ENCODE measurements around the gene TNRC6A. TPM values are rescaled to one million over a fixed set of nuclear protein-coding genes. Genes with fewer than 3 reads are reported as not detected.
"Not testable (repeated sequence)": the region's sequence is repeated elsewhere in the genome, so short reads cannot be mapped to it uniquely, and the experiment has no call there.

TNRC6A gene
- total RNA-seq, 1 experiment from 2014 or later, result 72.4 TPM

DNA sequence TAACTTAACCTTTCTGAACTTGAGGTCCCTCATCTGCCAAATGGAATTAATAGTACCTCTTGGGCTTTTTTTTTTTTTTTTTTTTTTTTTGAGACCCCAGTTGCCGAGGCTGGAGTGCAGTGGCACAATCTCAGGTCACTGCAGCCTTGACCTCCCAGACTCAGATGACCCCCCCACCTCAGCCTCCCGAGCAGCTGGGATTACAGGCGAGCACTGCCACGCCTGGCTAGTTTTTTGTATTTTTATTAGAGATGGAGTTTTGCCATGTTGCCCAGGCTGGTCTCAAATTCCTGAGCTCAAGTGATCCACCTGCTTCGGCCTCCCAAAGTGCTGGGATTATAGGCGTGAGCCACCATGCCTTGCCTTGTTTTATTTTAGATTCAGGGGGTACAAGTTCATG is 83.4 kb downstream of the TNRC6A start:
- not testable (repeated sequence) for H3K79me2 ChIP-seq (ENCODE audit: low read length); H3K9ac ChIP-seq (ENCODE audit: low read length); H4K20me1 ChIP-seq (ENCODE audit: insufficient read depth, low read depth, low read length); H3K4me2 ChIP-seq (ENCODE audit: low read depth, low read length, poor library complexity, severe bottlenecking); H3K9me2 ChIP-seq (replicated peaks; ENCODE audit: insufficient read depth, low read length); H3K9me3 ChIP-seq (ENCODE audit: low read length); H3K27me3 ChIP-seq (ENCODE audit: low read length); DNase-seq; H3K27ac ChIP-seq (ENCODE audit: low read length); H3K4me1 ChIP-seq (ENCODE audit: low read length); H3K4me3 ChIP-seq (ENCODE audit: low read length); H2AFZ ChIP-seq (ENCODE audit: low read length)
- H3K36me3 ChIP-seq (ENCODE audit: insufficient read depth, low read length), result peaks cover 66% of the 10 kb centered on the region

DNA sequence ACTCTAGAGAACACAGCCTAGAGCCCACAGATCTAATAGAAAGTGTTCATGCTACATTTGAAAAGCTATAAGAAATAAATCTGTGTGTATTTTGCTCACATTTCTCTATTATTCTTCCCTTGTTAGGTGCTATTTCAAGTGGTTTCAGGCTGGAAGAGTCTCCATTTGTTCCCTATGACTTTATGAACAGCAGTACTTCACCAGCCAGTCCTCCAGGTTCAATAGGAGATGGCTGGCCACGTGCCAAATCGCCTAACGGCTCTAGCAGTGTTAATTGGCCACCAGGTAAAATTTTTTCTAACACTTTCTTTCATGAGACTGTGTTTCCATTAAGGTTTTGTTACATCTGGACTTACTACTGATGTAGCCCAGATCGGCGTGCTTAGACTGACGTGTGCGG is 85.6 kb downstream of the TNRC6A start:
- Histone ChIP-seq H3K4me1 (ENCODE audit: low read length) (no peaks in the 10 kb centered on the region), H3K79me2 (ENCODE audit: low read length) (peaks cover 3% of the 10 kb centered on the region; the same call in 1 of the 2 replicates), H3K27me3 (ENCODE audit: low read length) (no peaks in the 10 kb centered on the region), H3K4me3 (ENCODE audit: low read length) (no peak overlapping the region), H4K20me1 (ENCODE audit: insufficient read depth, low read depth, low read length) (no peaks in the 10 kb centered on the region), H3K27ac (ENCODE audit: low read length) (no peak overlapping the region), H2AFZ (ENCODE audit: low read length) (no peak overlapping the region), H3K4me2 (ENCODE audit: low read depth, low read length, poor library complexity, severe bottlenecking) (no peak overlapping the region), H3K9ac (ENCODE audit: low read length) (no peak overlapping the region), H3K36me3 (ENCODE audit: insufficient read depth, low read length) (peaks cover 50% of the 10 kb centered on the region), H3K9me3 (ENCODE audit: low read length) (no peaks in the 10 kb centered on the region), H3K9me2 (replicated peaks; ENCODE audit: insufficient read depth, low read length) (no peaks in the 10 kb centered on the region)
- no peak for DNase-seq

DNA sequence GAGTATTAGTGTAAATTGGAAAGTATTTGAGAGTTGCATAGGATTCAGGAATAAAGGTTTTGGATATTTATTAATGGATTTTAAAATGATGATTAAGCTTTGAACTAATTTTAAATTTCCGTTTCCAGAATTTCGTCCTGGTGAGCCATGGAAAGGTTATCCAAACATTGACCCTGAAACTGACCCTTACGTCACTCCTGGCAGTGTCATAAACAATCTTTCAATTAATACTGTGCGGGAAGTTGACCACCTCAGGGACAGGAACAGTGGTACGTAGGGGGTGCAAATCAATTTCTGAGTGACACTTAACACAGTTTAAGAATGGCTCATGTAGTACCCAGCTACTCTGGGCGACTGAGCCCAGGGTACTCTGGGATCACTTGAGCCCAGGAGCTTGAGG is 87.2 kb downstream of the TNRC6A start:
- H3K9ac ChIP-seq (ENCODE audit: low read length), result no peak overlapping the region
- H3K4me3 ChIP-seq (ENCODE audit: low read length), result no peak overlapping the region
- H4K20me1 ChIP-seq (ENCODE audit: insufficient read depth, low read depth, low read length), result no peaks in the 10 kb centered on the region
- DNase-seq, result no peak
- H3K79me2 ChIP-seq (ENCODE audit: low read length), result peaks cover 3% of the 10 kb centered on the region; the same call in 1 of the 2 replicates
- H3K36me3 ChIP-seq (ENCODE audit: insufficient read depth, low read length), result peaks cover 48% of the 10 kb centered on the region
- H3K27ac ChIP-seq (ENCODE audit: low read length), result no peak overlapping the region
- no peaks in the 10 kb centered on the region for H3K4me1 ChIP-seq (ENCODE audit: low read length)
- no peak overlapping the region for H3K4me2 ChIP-seq (ENCODE audit: low read depth, low read length, poor library complexity, severe bottlenecking)
- no peaks in the 10 kb centered on the region for H3K27me3 ChIP-seq (ENCODE audit: low read length)
- no peaks in the 10 kb centered on the region for H3K9me3 ChIP-seq (ENCODE audit: low read length)
- no peak overlapping the region for H2AFZ ChIP-seq (ENCODE audit: low read length)
- no peaks in the 10 kb centered on the region for H3K9me2 ChIP-seq (replicated peaks; ENCODE audit: insufficient read depth, low read length)

DNA sequence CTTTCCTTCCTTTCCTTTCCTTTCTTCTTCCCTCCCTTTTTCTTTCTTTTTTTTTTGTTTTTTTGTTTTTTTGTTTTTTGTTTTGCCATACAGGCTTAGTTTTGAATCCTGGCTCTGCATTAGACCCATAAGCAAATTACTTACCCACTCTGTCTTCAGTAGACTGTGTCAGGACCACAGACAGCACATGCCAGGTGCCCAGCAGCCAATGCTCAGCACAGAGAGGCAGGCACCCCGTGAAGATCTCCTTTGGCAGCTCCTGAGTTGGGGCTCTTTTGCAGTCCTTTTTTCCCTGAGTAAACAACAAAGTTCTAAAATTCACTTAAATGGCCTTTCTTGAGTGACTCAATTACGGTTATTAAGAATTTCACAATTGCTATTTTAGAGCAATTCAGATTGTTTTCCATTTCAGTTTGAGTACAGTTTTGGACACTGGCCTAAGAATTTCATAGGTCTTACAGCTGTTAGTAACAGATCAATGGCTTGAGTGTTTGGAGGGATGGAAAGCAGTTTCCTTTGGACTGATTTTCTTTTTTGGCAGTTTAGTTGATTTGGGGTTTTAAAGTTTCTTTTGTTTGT is 90.1 kb downstream of the TNRC6A start:
- no peaks in the 10 kb centered on the region for H3K79me2 ChIP-seq (ENCODE audit: low read length)
- H3K4me1 ChIP-seq (ENCODE audit: low read length), result no peaks in the 10 kb centered on the region
- no peaks in the 10 kb centered on the region for H4K20me1 ChIP-seq (ENCODE audit: insufficient read depth, low read depth, low read length)
- no peak overlapping the region for H3K4me2 ChIP-seq (ENCODE audit: low read depth, low read length, poor library complexity, severe bottlenecking)
- H3K4me3 ChIP-seq (ENCODE audit: low read length), result no peak overlapping the region
- no peaks in the 10 kb centered on the region for H3K27me3 ChIP-seq (ENCODE audit: low read length)
- no peaks in the 10 kb centered on the region for H3K9me2 ChIP-seq (replicated peaks; ENCODE audit: insufficient read depth, low read length)
- no peak overlapping the region for H2AFZ ChIP-seq (ENCODE audit: low read length)
- no peaks in the 10 kb centered on the region for H3K9me3 ChIP-seq (ENCODE audit: low read length)
- no peak overlapping the region for H3K27ac ChIP-seq (ENCODE audit: low read length)
- no peak overlapping the region for H3K9ac ChIP-seq (ENCODE audit: low read length)
- DNase-seq, result no peak
- H3K36me3 ChIP-seq (ENCODE audit: insufficient read depth, low read length), result peaks cover 29% of the 10 kb centered on the region

DNA sequence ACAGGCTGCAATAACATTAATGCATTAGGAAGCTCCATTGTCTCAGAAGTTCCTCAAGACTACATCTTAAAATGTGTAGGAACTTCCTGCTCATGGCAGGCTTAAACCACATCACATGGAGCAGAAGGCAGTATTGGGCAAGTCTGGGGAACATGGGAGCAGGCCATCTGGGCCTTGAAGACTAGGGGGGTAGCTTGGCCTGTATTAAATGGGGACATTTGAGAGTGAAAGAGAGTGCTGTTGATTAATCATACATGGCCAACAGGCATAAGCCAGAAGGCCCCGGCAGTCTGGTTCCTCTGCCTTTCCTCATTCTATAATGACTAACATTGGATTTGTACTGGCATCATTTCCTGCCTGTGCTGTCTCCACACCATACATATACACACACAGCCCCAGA is 91.1 kb downstream of the TNRC6A start:
- H4K20me1 ChIP-seq (ENCODE audit: insufficient read depth, low read depth, low read length), result no peaks in the 10 kb centered on the region
- no peak overlapping the region for H3K9ac ChIP-seq (ENCODE audit: low read length)
- H3K4me1 ChIP-seq (ENCODE audit: low read length), result no peaks in the 10 kb centered on the region
- no peak overlapping the region for H2AFZ ChIP-seq (ENCODE audit: low read length)
- H3K9me2 ChIP-seq (replicated peaks; ENCODE audit: insufficient read depth, low read length), result no peaks in the 10 kb centered on the region
- DNase-seq, result no peak
- peaks cover 27% of the 10 kb centered on the region for H3K36me3 ChIP-seq (ENCODE audit: insufficient read depth, low read length)
- no peaks in the 10 kb centered on the region for H3K9me3 ChIP-seq (ENCODE audit: low read length)
- no peak overlapping the region for H3K4me2 ChIP-seq (ENCODE audit: low read depth, low read length, poor library complexity, severe bottlenecking)
- H3K79me2 ChIP-seq (ENCODE audit: low read length), result no peaks in the 10 kb centered on the region
- no peak overlapping the region for H3K27ac ChIP-seq (ENCODE audit: low read length)
- H3K27me3 ChIP-seq (ENCODE audit: low read length), result no peaks in the 10 kb centered on the region
- no peak overlapping the region for H3K4me3 ChIP-seq (ENCODE audit: low read length)

DNA sequence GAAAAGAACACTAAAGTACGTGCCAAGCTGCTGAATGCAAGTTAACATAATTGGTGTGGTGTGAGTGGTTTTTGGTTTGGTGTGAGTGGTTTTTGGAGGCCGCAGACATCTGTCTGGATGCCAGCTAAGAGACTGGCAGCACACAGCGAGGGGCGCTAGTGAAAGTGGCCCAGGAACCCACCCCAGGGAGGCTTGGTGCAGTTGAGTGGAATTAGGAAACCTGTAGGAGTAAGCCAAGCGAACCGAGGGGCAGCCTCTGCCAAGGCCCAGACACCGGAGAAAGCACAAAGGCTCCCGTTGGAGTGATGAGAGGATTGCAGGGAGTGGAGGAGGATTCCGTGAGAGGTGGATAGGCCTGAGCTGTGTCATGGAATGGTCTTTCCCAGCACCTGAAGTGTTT is 91.7 kb downstream of the TNRC6A start:
- Histone ChIP-seq H3K9me3 (ENCODE audit: low read length) (no peaks in the 10 kb centered on the region), H3K4me2 (ENCODE audit: low read depth, low read length, poor library complexity, severe bottlenecking) (no peak overlapping the region), H3K27ac (ENCODE audit: low read length) (no peak overlapping the region), H3K79me2 (ENCODE audit: low read length) (no peaks in the 10 kb centered on the region), H3K27me3 (ENCODE audit: low read length) (no peaks in the 10 kb centered on the region), H3K9me2 (replicated peaks; ENCODE audit: insufficient read depth, low read length) (no peaks in the 10 kb centered on the region), H3K4me1 (ENCODE audit: low read length) (no peaks in the 10 kb centered on the region), H3K36me3 (ENCODE audit: insufficient read depth, low read length) (peaks cover 30% of the 10 kb centered on the region), H2AFZ (ENCODE audit: low read length) (no peak overlapping the region), H3K9ac (ENCODE audit: low read length) (no peak overlapping the region), H3K4me3 (ENCODE audit: low read length) (no peak overlapping the region), H4K20me1 (ENCODE audit: insufficient read depth, low read depth, low read length) (no peaks in the 10 kb centered on the region)
- no peak for DNase-seq

DNA sequence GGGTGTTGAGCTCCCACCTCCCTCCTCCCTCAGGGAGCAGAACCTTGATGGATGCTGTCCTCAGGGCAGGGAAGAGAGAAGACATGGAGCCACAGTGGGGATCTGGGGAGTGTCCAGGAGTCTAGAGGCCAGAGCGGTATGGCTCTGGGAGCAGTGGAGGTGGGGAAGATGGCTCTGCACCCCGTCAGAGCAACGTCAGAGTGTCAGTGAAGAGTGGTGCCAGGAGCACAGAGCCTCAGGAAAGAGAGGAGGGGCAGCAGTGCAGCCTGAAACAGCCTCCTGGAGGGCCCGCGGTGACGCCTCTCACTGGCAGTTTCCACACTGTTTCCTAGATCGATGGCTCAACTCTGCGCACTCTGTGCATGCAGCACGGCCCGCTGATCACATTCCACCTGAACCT is 93.1 kb downstream of the TNRC6A start:
- Histone ChIP-seq H3K27me3 (ENCODE audit: low read length) (no peaks in the 10 kb centered on the region), H3K79me2 (ENCODE audit: low read length) (no peaks in the 10 kb centered on the region), H3K4me1 (ENCODE audit: low read length) (no peaks in the 10 kb centered on the region), H3K9me3 (ENCODE audit: low read length) (no peaks in the 10 kb centered on the region), H3K4me3 (ENCODE audit: low read length) (no peak overlapping the region), H3K9me2 (replicated peaks; ENCODE audit: insufficient read depth, low read length) (no peaks in the 10 kb centered on the region), H3K36me3 (ENCODE audit: insufficient read depth, low read length) (peaks cover 31% of the 10 kb centered on the region), H3K4me2 (ENCODE audit: low read depth, low read length, poor library complexity, severe bottlenecking) (no peak overlapping the region), H3K9ac (ENCODE audit: low read length) (no peak overlapping the region), H4K20me1 (ENCODE audit: insufficient read depth, low read depth, low read length) (no peaks in the 10 kb centered on the region), H3K27ac (ENCODE audit: low read length) (no peak overlapping the region), H2AFZ (ENCODE audit: low read length) (no peak overlapping the region)
- DNase-seq, result no peak

DNA sequence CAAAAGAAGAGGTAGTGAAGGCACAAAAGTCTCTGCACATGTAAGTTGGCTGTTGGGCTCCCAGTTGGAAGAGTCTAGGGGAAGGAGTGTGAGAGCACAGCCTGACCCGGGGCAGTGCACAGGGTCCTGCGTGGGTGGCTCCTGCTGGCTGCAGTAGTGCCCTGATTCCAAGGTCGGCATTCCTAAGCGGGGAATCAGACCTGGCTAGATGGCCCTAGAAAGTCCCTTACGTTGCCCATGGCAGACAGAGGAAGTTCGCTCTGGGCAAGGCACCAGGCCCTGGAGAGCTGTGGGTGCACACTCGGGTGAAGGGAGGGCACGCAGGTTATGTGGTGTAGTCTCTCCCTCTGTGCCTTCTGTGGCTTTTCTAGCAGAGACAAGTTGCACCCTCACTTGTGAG is 93.5 kb downstream of the TNRC6A start:
- no peaks in the 10 kb centered on the region for H3K9me2 ChIP-seq (replicated peaks; ENCODE audit: insufficient read depth, low read length)
- H3K27ac ChIP-seq (ENCODE audit: low read length), result no peak overlapping the region
- no peak overlapping the region for H3K4me2 ChIP-seq (ENCODE audit: low read depth, low read length, poor library complexity, severe bottlenecking)
- no peaks in the 10 kb centered on the region for H3K27me3 ChIP-seq (ENCODE audit: low read length)
- H3K9ac ChIP-seq (ENCODE audit: low read length), result no peak overlapping the region
- DNase-seq, result no peak
- H3K4me1 ChIP-seq (ENCODE audit: low read length), result no peaks in the 10 kb centered on the region
- H2AFZ ChIP-seq (ENCODE audit: low read length), result no peak overlapping the region
- no peak overlapping the region for H3K4me3 ChIP-seq (ENCODE audit: low read length)
- H3K36me3 ChIP-seq (ENCODE audit: insufficient read depth, low read length), result peaks cover 31% of the 10 kb centered on the region
- no peaks in the 10 kb centered on the region for H3K79me2 ChIP-seq (ENCODE audit: low read length)
- no peaks in the 10 kb centered on the region for H4K20me1 ChIP-seq (ENCODE audit: insufficient read depth, low read depth, low read length)
- H3K9me3 ChIP-seq (ENCODE audit: low read length), result no peaks in the 10 kb centered on the region

DNA sequence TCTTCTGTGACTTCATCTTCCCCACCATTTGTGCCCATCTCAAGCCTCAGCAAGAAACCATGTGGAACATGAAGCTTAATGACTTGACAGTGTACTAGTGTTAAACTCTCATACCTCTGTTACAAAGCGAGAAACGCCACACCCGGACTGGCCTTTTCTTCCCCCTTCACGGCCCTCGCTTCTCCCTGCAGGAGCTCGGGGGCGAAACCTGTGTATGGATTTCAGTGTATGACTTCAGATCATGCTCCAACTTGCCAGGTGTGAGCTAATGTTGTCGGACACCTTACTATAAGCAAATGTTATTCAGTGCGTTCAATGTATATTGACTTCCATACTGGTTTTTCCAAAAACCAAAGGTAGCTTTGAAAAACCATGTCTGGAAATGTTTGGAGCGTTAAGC is 96.2 kb downstream of the TNRC6A start:
- Histone ChIP-seq H3K36me3 (ENCODE audit: insufficient read depth, low read length) (peaks cover 21% of the 10 kb centered on the region), H3K9me2 (replicated peaks; ENCODE audit: insufficient read depth, low read length) (no peaks in the 10 kb centered on the region), H3K4me3 (ENCODE audit: low read length) (no peak overlapping the region), H3K9ac (ENCODE audit: low read length) (no peak overlapping the region), H3K27me3 (ENCODE audit: low read length) (no peaks in the 10 kb centered on the region), H3K9me3 (ENCODE audit: low read length) (no peaks in the 10 kb centered on the region), H3K27ac (ENCODE audit: low read length) (no peak overlapping the region), H3K79me2 (ENCODE audit: low read length) (no peaks in the 10 kb centered on the region), H3K4me2 (ENCODE audit: low read depth, low read length, poor library complexity, severe bottlenecking) (no peak overlapping the region), H4K20me1 (ENCODE audit: insufficient read depth, low read depth, low read length) (no peaks in the 10 kb centered on the region), H3K4me1 (ENCODE audit: low read length) (no peaks in the 10 kb centered on the region), H2AFZ (ENCODE audit: low read length) (no peak overlapping the region)
- no peak for DNase-seq

Data from Karpas-422 (cell line).